GM12878 (cell line): ENCODE measurements around the gene PPP1R13L. TPM values are rescaled to one million over a fixed set of nuclear protein-coding genes. Genes with fewer than 3 reads are reported as not detected.

Source experiments
- ATAC-seq: fragments of 200-7000 bp; cut with Tn5 transposase; 3 replicates; pipeline ENCODE4 v1.9.1; 2020; ENCODE audit warnings: mild to moderate bottlenecking, moderate library complexity
- BruUV-seq: library from RNA; stranded (reverse); fragments of 400-500 nt; replicated peaks from 2 replicates; lab custom pipeline; 2021; lab: Mats Ljungman, UMichigan
- CTCF ChIA-PET: fragments of 300-600 bp; sonication (Branson Sonifier 250); formaldehyde crosslinking; extraction: SDS; loops from one replicate; lab custom pipeline; 2021; ENCODE audit warnings: inconsistent platforms; lab: Yijun Ruan, JAX
- POLR2A ChIA-PET: fragments of 350-600 bp; formaldehyde crosslinking; extraction: SDS; loops from one replicate; lab custom pipeline; 2021; ENCODE audit warnings: inconsistent platforms; lab: Charles Lee
- RAD21 ChIA-PET: fragments of 300-600 bp; sonication (Branson Sonifier 250); formaldehyde crosslinking; loops from one replicate; lab custom pipeline; 2023; ENCODE audit warnings: antibody characterized with exemption; ENCODE audit not compliant: unreplicated experiment; lab: Charles Lee
- SMC1A ChIA-PET: fragments of 300-600 bp; sonication (Branson Sonifier 250); formaldehyde crosslinking; loops from one replicate; lab custom pipeline; 2023; ENCODE audit not compliant: unreplicated experiment, uncharacterized antibody; lab: Charles Lee
- DNase-seq: peaks from one replicate; pipeline ENCODE4 v3.0.0-alpha.2; 2011; ENCODE audit warnings: low read depth, low spot score
- FAIRE-seq: peaks from 3 replicates; lab custom pipeline; 2011; peaks lifted over from hg19 to GRCh38; lab: Jason Lieb, UNC
- H2AFZ ChIP-seq: 2 replicates; pipeline ENCODE4 v1.6.0; 2011; ENCODE audit warnings: low read depth, low read length, control low read depth; ENCODE audit not compliant: control insufficient read depth
- H3K27ac ChIP-seq: 2 replicates; pipeline ENCODE4 v1.5.1; 2011; ENCODE audit warnings: control low read depth; ENCODE audit not compliant: control insufficient read depth, insufficient read depth
- H3K27me3 ChIP-seq, 2 experiments: replicated peaks in 1 of 2; 2 replicates each; pipeline versions ENCODE4 v1.6.0 to v1.6.1; 2011; ENCODE audit warnings: low read length in 1 of 2; ENCODE audit not compliant: control insufficient read depth in 2 of 2, insufficient read depth in 2 of 2
- H3K36me3 ChIP-seq, 2 experiments: 2 replicates each; pipeline ENCODE4 v1.5.1; 2011; ENCODE audit warnings: low read length in 1 of 2; ENCODE audit not compliant: control insufficient read depth in 2 of 2, insufficient read depth in 2 of 2
- H3K4me1 ChIP-seq: 2 replicates; pipeline ENCODE4 v1.6.1; 2011; ENCODE audit warnings: mild to moderate bottlenecking, low read length, moderate library complexity, mixed read lengths; ENCODE audit not compliant: control insufficient read depth, insufficient read depth
- H3K4me2 ChIP-seq: 2 replicates; pipeline ENCODE4 v1.6.0; 2011; ENCODE audit warnings: control low read depth; ENCODE audit not compliant: control insufficient read depth, insufficient read depth
- H3K4me3 ChIP-seq: fragments of 200-600 bp; sonication (generic); 2 replicates; pipeline ENCODE4 v1.5.1; 2016
- H3K79me2 ChIP-seq: 2 replicates; pipeline ENCODE4 v1.6.0; 2011; ENCODE audit warnings: low read length; ENCODE audit not compliant: control insufficient read depth, insufficient read depth
- H3K9ac ChIP-seq: 2 replicates; pipeline ENCODE4 v1.8.0; 2011; ENCODE audit warnings: low read length, control low read depth, mixed read lengths; ENCODE audit not compliant: control insufficient read depth, insufficient read depth
- H3K9me3 ChIP-seq: replicated peaks from 3 replicates; pipeline ENCODE4 v1.5.1; 2011; ENCODE audit warnings: mild to moderate bottlenecking, low read length; ENCODE audit not compliant: control insufficient read depth, insufficient read depth
- H4K20me1 ChIP-seq: 2 replicates; pipeline ENCODE4 v1.6.0; 2011; ENCODE audit not compliant: control insufficient read depth, insufficient read depth
- CBFB ChIP-seq: IDR thresholded peaks from 2 replicates; pipeline ENCODE4 v1.6.1; 2016; ENCODE audit warnings: antibody characterized with exemption, low read depth
- CBX3 ChIP-seq: fragments of 200-600 bp; sonication (generic); IDR thresholded peaks from 2 replicates; pipeline ENCODE4 v1.6.1; 2016; ENCODE audit warnings: low read depth, borderline replicate concordance
- CBX5 ChIP-seq: sonication (generic); IDR thresholded peaks from 2 replicates; pipeline ENCODE4 v1.6.1; 2016; ENCODE audit warnings: low read depth, moderate library complexity, mild to moderate bottlenecking, inconsistent platforms
- CHD4 ChIP-seq: fragments of 200-600 bp; sonication (generic); IDR thresholded peaks from 2 replicates; pipeline ENCODE4 v1.6.1; 2016; ENCODE audit warnings: mild to moderate bottlenecking
- CREM ChIP-seq: IDR thresholded peaks from 2 replicates; pipeline ENCODE4 v1.6.1; 2014; ENCODE audit warnings: antibody characterized with exemption, low read depth
- ESRRA ChIP-seq: IDR thresholded peaks from 2 replicates; pipeline ENCODE4 v1.6.1; 2012; ENCODE audit warnings: mild to moderate bottlenecking, low read length, improper control_type of control experiment
- HDAC6 ChIP-seq: fragments of 200-600 bp; sonication (generic); IDR thresholded peaks from one replicate; pipeline ENCODE4 v1.8.0; 2017; ENCODE audit warnings: antibody characterized with exemption; ENCODE audit not compliant: unreplicated experiment
- LARP7 ChIP-seq: fragments of 450-650 bp; IDR thresholded peaks from 2 replicates; pipeline ENCODE4 v1.6.1; 2017; ENCODE audit warnings: mild to moderate bottlenecking
- MXI1 ChIP-seq: fragments of 150-350 bp; IDR thresholded peaks from 2 replicates; pipeline ENCODE4 v1.6.1; 2011; ENCODE audit warnings: low read depth, mild to moderate bottlenecking, inconsistent platforms, low read length, improper control_type of control experiment
- NFXL1 ChIP-seq: fragments of 450-650 bp; IDR thresholded peaks from 2 replicates; pipeline ENCODE4 v1.6.1; 2017; ENCODE audit warnings: antibody characterized with exemption, mild to moderate bottlenecking, borderline replicate concordance
- NR2F1 ChIP-seq: fragments of 450-650 bp; conservative IDR thresholded peaks from 2 replicates; pipeline ENCODE4 v1.6.1; 2017; ENCODE audit warnings: mild to moderate bottlenecking
- PAX5 ChIP-seq: IDR thresholded peaks from 2 replicates; pipeline ENCODE4 v1.6.1; 2011; ENCODE audit warnings: low read depth, low read length, borderline replicate concordance
- PML ChIP-seq: IDR thresholded peaks from 2 replicates; pipeline ENCODE4 v1.6.1; 2012; ENCODE audit warnings: low read length, inconsistent platforms
- POU2F2 ChIP-seq: IDR thresholded peaks from 3 replicates; pipeline ENCODE4 v1.6.1; 2011; ENCODE audit warnings: low read depth, mild to moderate bottlenecking, low read length, borderline replicate concordance
- SIX5 ChIP-seq: IDR thresholded peaks from 2 replicates; pipeline ENCODE4 v1.6.1; 2011; ENCODE audit warnings: mild to moderate bottlenecking, low read depth, low read length, moderate library complexity; ENCODE audit not compliant: severe bottlenecking
- SMARCA5 ChIP-seq: fragments of 450-650 bp; IDR thresholded peaks from 2 replicates; pipeline ENCODE4 v1.6.1; 2017; ENCODE audit warnings: mild to moderate bottlenecking
- WGBS: methylation state at CpG from one replicate; pipeline ENCODE4 v1.1.6; 2016; ENCODE audit warnings: low lambda C conversion rate; ENCODE audit not compliant: insufficient replicate concordance, insufficient coverage; ENCODE audit errors: missing lambda C conversion rate; 5-methylcytosine and 5-hydroxymethylcytosine counted together
- in situ Hi-C: fragments of 300-500 bp; cut with MboI; formaldehyde crosslinking; loops from 9 replicates; pipeline ENCODE4 v1.14.3; 2018; ENCODE audit warnings: mixed read lengths
- intact Hi-C: fragments of 100-400 bp; cut with micrococcal nuclease; formaldehyde crosslinking; loops from one replicate; pipeline ENCODE4 v1.14.2; 2022; ENCODE audit not compliant: unreplicated experiment
- polyA plus RNA-seq, 11 experiments: library from polyadenylated mRNA; depleted of rRNA in 4 of 11; unstranded in 6 of 11; stranded (reverse) in 5 of 11; fragments of >200 nt; fragmentation: Nextera tagmentation in 4 of 11; fragmentation: Illumina TruSeq in 1 of 11; extraction: Ambion mirVana in 4 of 11; extraction: Trizol in 1 of 11; gene quantifications; 1 replicate in 1 of 11; 2 replicates in 10 of 11; pipeline versions ENCODE4 v1.2.1 to v1.2.3, GENCODE V29; 2011 to 2016; ENCODE audit warnings: inconsistent platforms in 2 of 11, missing spikeins in 2 of 11, low read depth in 1 of 11
- total RNA-seq, 4 experiments: library from RNA; depleted of rRNA in 3 of 4; stranded (reverse); fragments of >200 nt in 3 of 4; fragmentation: Illumina TruSeq in 1 of 4; extraction: Trizol in 1 of 4; gene quantifications; 2 replicates each; pipeline versions ENCODE4 v1.2.1 to v1.2.3, GENCODE V29; 2013 to 2021
- TF ChIP-seq, protein P1 (sequence below): fragments of 450-650 bp; formaldehyde crosslinking; IDR thresholded peaks from 2 replicates; pipeline ENCODE4 v1.5.0; 2022; ENCODE audit warnings: mild to moderate bottlenecking, missing genetic modification characterization
- TF ChIP-seq, protein P2 (sequence below): fragments of 450-650 bp; IDR thresholded peaks from 2 replicates; pipeline ENCODE4 v1.6.1; 2016; ENCODE audit warnings: mild to moderate bottlenecking

The PPP1R13L gene
- total and polyA plus RNA-seq, 10 of the 15 experiments (the other 5 are each of a cell fraction or from before 2014, with no cell fraction given): 0.40 to 10.0 (median 2.5) TPM

DNA sequence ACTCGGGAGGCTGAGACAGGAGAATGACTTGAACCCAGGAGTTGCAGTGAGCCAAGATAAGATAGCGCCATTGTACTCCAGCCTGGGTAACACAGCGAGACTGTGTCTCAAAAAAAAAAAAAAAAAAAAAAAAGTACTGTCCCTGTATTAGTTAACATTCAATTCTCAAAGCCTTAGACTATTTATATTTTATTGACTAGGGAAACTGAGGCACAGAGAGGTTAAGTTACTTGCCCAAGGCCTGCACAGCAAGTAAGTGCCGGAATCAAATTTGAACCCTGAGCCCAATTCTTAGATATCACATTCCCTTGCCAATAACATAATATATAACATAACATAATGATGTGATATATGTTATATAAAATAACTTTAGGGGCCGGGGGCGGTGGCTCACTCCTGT is 65.2 kb downstream of the PPP1R13L start:
- in situ Hi-C loops: loop anchor here (10.0 kb wide), 1 partner anchor 435 kb away; the partner anchor contains the start of gene APOE
- Histone ChIP-seq H3K27ac (no peak overlapping the region), H3K79me2 (no peaks in the 10 kb centered on the region), H3K9me3 (no peaks in the 10 kb centered on the region), H3K27me3 (0 out of 4 replicates have a peak, but pooled peaks cover 0 to 1% of the 10 kb centered on the region in 2 experiments), H2AFZ (no peak overlapping the region), H3K9ac (no peak overlapping the region), H4K20me1 (no peaks in the 10 kb centered on the region), H3K36me3 (no peaks in the 10 kb centered on the region), H3K4me3 (no peak overlapping the region), H3K4me2 (no peak overlapping the region), H3K4me1 (peaks cover 3% of the 10 kb centered on the region; the same call in 1 of the 2 replicates)
- WGBS: 60% methylated on average over 4 of the region's 6 CpGs
- intact Hi-C loops: loop anchor here (2.0 to 10.0 kb wide), 6 partner anchors 87 to 432 kb away; partner anchors contain the start of genes APOE, MARK4 and PPP1R37
- no peak for FAIRE-seq
- ChIA-PET SMC1A (interaction anchor here (0.6 to 2.1 kb wide), 7 partner anchors 85 to 569 kb away, joined by 3 to 4 read pairs (median 3); no protein-coding TSS in a partner anchor), RAD21 (interaction anchor here (1.4 to 1.5 kb wide), 2 partner anchors 161 to 247 kb away, joined by 3 to 5 read pairs; partner anchors contain the start of genes BLOC1S3 and TRAPPC6A), CTCF (interaction anchor here (1.2 to 2.3 kb wide), 8 partner anchors 13 to 280 kb away, joined by 3 to 15 read pairs (median 5); no protein-coding TSS in a partner anchor), POLR2A (no interaction called here)
- no peak for DNase-seq
- ATAC-seq: no peak
- TF ChIP-seq SIX5: no peak
- no peak for TF ChIP-seq MXI1
- TF ChIP-seq, protein P1, sequence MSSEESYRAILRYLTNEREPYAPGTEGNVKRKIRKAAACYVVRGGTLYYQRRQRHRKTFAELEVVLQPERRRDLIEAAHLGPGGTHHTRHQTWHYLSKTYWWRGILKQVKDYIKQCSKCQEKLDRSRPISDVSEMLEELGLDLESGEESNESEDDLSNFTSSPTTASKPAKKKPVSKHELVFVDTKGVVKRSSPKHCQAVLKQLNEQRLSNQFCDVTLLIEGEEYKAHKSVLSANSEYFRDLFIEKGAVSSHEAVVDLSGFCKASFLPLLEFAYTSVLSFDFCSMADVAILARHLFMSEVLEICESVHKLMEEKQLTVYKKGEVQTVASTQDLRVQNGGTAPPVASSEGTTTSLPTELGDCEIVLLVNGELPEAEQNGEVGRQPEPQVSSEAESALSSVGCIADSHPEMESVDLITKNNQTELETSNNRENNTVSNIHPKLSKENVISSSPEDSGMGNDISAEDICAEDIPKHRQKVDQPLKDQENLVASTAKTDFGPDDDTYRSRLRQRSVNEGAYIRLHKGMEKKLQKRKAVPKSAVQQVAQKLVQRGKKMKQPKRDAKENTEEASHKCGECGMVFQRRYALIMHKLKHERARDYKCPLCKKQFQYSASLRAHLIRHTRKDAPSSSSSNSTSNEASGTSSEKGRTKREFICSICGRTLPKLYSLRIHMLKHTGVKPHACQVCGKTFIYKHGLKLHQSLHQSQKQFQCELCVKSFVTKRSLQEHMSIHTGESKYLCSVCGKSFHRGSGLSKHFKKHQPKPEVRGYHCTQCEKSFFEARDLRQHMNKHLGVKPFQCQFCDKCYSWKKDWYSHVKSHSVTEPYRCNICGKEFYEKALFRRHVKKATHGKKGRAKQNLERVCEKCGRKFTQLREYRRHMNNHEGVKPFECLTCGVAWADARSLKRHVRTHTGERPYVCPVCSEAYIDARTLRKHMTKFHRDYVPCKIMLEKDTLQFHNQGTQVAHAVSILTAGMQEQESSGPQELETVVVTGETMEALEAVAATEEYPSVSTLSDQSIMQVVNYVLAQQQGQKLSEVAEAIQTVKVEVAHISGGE: no peak
- TF ChIP-seq SMARCA5: no peak
- no peak for TF ChIP-seq PAX5
- TF ChIP-seq LARP7: no peak
- no peak for TF ChIP-seq ESRRA
- no peak for TF ChIP-seq CREM
- TF ChIP-seq CHD4: no peak
- no peak for TF ChIP-seq CBFB
- TF ChIP-seq POU2F2: no peak
- no peak for TF ChIP-seq HDAC6
- no peak for TF ChIP-seq NR2F1
- TF ChIP-seq, protein P2, sequence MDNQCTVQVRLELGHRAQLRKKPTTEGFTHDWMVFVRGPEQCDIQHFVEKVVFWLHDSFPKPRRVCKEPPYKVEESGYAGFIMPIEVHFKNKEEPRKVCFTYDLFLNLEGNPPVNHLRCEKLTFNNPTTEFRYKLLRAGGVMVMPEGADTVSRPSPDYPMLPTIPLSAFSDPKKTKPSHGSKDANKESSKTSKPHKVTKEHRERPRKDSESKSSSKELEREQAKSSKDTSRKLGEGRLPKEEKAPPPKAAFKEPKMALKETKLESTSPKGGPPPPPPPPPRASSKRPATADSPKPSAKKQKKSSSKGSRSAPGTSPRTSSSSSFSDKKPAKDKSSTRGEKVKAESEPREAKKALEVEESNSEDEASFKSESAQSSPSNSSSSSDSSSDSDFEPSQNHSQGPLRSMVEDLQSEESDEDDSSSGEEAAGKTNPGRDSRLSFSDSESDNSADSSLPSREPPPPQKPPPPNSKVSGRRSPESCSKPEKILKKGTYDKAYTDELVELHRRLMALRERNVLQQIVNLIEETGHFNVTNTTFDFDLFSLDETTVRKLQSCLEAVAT: no peak
- TF ChIP-seq CBX5: no peak
- TF ChIP-seq PML: no peak
- no peak for TF ChIP-seq NFXL1
- no peak for TF ChIP-seq CBX3
- BruUV-seq: no TSS peak
